HepG2 (cell line): ENCODE data around the gene OSCP1. TPM values are rescaled to one million over a fixed set of nuclear protein-coding genes. Genes with fewer than 3 reads are reported as not detected.

Source experiments
- AFF4 ChIP-seq: sonication (generic); formaldehyde crosslinking; IDR thresholded peaks from 2 replicates; pipeline ENCODE4 v1.4.0; 2020; ENCODE audit warnings: missing genetic modification reagents
- CBX2 ChIP-seq, 2 experiments: fragments of 200-600 bp in 1 of 2; sonication (generic); formaldehyde crosslinking in 1 of 2; IDR thresholded peaks; 2 replicates each; pipeline versions ENCODE4 v1.7.0 to v1.8.1; 2018 to 2022; ENCODE audit warnings: low read depth in 2 of 2, low read length in 1 of 2, mild to moderate bottlenecking in 1 of 2, missing genetic modification reagents in 1 of 2
- CENPBD1 ChIP-seq: sonication (generic); formaldehyde crosslinking; IDR thresholded peaks from 2 replicates; pipeline ENCODE4 v1.8.0; 2022; ENCODE audit warnings: missing genetic modification reagents, low read depth, mild to moderate bottlenecking, borderline replicate concordance
- E2F2 ChIP-seq: sonication (generic); formaldehyde crosslinking; IDR thresholded peaks from 2 replicates; pipeline ENCODE4 v1.4.0; 2020; ENCODE audit warnings: missing genetic modification reagents, borderline replicate concordance
- HINFP ChIP-seq: sonication (generic); formaldehyde crosslinking; IDR thresholded peaks from 2 replicates; pipeline ENCODE4 v1.4.0; 2020; ENCODE audit warnings: low read depth, mild to moderate bottlenecking, missing genetic modification reagents
- HMG20A ChIP-seq: IDR thresholded peaks from 2 replicates; pipeline ENCODE4 v1.6.1; 2016; ENCODE audit warnings: borderline replicate concordance
- HNRNPLL ChIP-seq: fragments of 200-400 bp; formaldehyde crosslinking; IDR thresholded peaks from 2 replicates; pipeline ENCODE4 v1.6.1; 2017; ENCODE audit warnings: mild to moderate bottlenecking, low read depth, low read length; ENCODE audit not compliant: poor library complexity, severe bottlenecking
- HNRNPUL1 ChIP-seq: fragments of 200-400 bp; formaldehyde crosslinking; IDR thresholded peaks from 2 replicates; pipeline ENCODE4 v1.6.1; 2017; ENCODE audit warnings: low read depth, mild to moderate bottlenecking, low read length, moderate library complexity
- LCORL ChIP-seq, 2 experiments: fragments of 450-650 bp in 1 of 2; sonication (generic) in 1 of 2; formaldehyde crosslinking in 1 of 2; IDR thresholded peaks; 2 replicates each; pipeline versions ENCODE4 v1.5.0 to v1.6.1; 2017 to 2020; ENCODE audit warnings: antibody characterized with exemption in 1 of 2, missing genetic modification reagents in 1 of 2
- MAX ChIP-seq: IDR thresholded peaks from 2 replicates; pipeline ENCODE4 v1.6.1; 2012; ENCODE audit warnings: inconsistent platforms
- MYPOP ChIP-seq: sonication (generic); formaldehyde crosslinking; IDR thresholded peaks from 2 replicates; pipeline ENCODE4 v1.8.1; 2023; ENCODE audit warnings: mild to moderate bottlenecking, moderate library complexity, missing genetic modification reagents
- RFX3 ChIP-seq: IDR thresholded peaks from 2 replicates; pipeline ENCODE4 v1.6.1; 2016; ENCODE audit warnings: missing biosample characterization, missing genetic modification reagents
- SMARCE1 ChIP-seq: fragments of 450-650 bp; IDR thresholded peaks from 2 replicates; pipeline ENCODE4 v1.6.1; 2017; ENCODE audit warnings: borderline replicate concordance
- SNRNP70 ChIP-seq: fragments of 200-400 bp; formaldehyde crosslinking; IDR thresholded peaks from 2 replicates; pipeline ENCODE4 v1.6.1; 2017; ENCODE audit warnings: mild to moderate bottlenecking, low read depth, low read length, moderate library complexity
- ZFP36L2 ChIP-seq: sonication (generic); formaldehyde crosslinking; IDR thresholded peaks from 2 replicates; pipeline ENCODE4 v1.4.0; 2020; ENCODE audit warnings: missing genetic modification reagents
- ZNF34 ChIP-seq: sonication (generic); formaldehyde crosslinking; IDR thresholded peaks from 2 replicates; pipeline ENCODE4 v1.4.0; 2020; ENCODE audit warnings: mild to moderate bottlenecking, missing genetic modification reagents, borderline replicate concordance
- ZNF468 ChIP-seq: sonication (generic); formaldehyde crosslinking; IDR thresholded peaks from 2 replicates; pipeline ENCODE4 v1.8.0; 2022; ENCODE audit warnings: mild to moderate bottlenecking, moderate library complexity, missing genetic modification reagents
- ZNF839 ChIP-seq: sonication (generic); formaldehyde crosslinking; IDR thresholded peaks from 2 replicates; pipeline ENCODE4 v1.4.0; 2020; ENCODE audit warnings: missing genetic modification reagents, mild to moderate bottlenecking, borderline replicate concordance
- ZSCAN20 ChIP-seq: sonication (generic); formaldehyde crosslinking; IDR thresholded peaks from 2 replicates; pipeline ENCODE4 v1.4.0; 2020; ENCODE audit warnings: missing genetic modification reagents, mild to moderate bottlenecking, borderline replicate concordance
- polyA plus RNA-seq, 8 experiments: library from polyadenylated mRNA; depleted of rRNA in 3 of 8; stranded (reverse) in 7 of 8; unstranded in 1 of 8; fragments of >200 nt; fragmentation: Illumina TruSeq in 4 of 8; extraction: Trizol in 4 of 8; gene quantifications; 2 replicates each; pipeline versions ENCODE4 v1.2.1 to v1.2.3, GENCODE V29; 2011 to 2016; ENCODE audit warnings: low read depth in 4 of 8, missing spikeins in 1 of 8, mixed read lengths in 1 of 8; ENCODE audit not compliant: insufficient read depth in 1 of 8
- total RNA-seq, 5 experiments: library from RNA; depleted of rRNA; stranded (reverse); fragments of >200 nt; fragmentation: Illumina TruSeq; extraction: Trizol; gene quantifications; 2 replicates each; pipeline ENCODE4 v1.2.3, GENCODE V29; 2016; ENCODE audit warnings: low read depth in 1 of 5

Gene OSCP1
- total and polyA plus RNA-seq, 2 of the 13 experiments (the other 11 are each of a cell fraction or from before 2014, with no cell fraction given): 0.60 to 0.84 TPM

- TF ChIP-seq ZNF468 (CRISPR knock-in tag) (0 out of 2 replicates have a peak, but pooled peaks have one; percentile 19), AFF4 (CRISPR knock-in tag) (no peak), HINFP (CRISPR knock-in tag) (0 out of 2 replicates have a peak, but pooled peaks have one; percentile 69), HMG20A (0 out of 2 replicates have a peak, but pooled peaks have one; percentile 30), ZNF839 (peak; percentile 95; the same call in 1 of the 2 replicates), SMARCE1 (no peak), E2F2 (CRISPR knock-in tag) (no peak), HNRNPLL (peak; percentile 80), ZFP36L2 (CRISPR knock-in tag) (peak; percentile 70; the same call in 1 of the 2 replicates), CBX2 (IDR thresholded peaks at IDR 0.05; ENCODE audit: low read depth, low read length) (no peak), CBX2 (CRISPR knock-in tag; IDR thresholded peaks at IDR 0.05; ENCODE audit: low read depth) (no peak), SNRNP70 (no peak), MYPOP (CRISPR knock-in tag) (no peak), ZNF34 (CRISPR knock-in tag) (no peak), HNRNPUL1 (no peak), RFX3 (0 out of 2 replicates have a peak, but pooled peaks have one; percentile 30), LCORL (IDR thresholded peaks at IDR 0.05) (no peak), LCORL (CRISPR knock-in tag; IDR thresholded peaks at IDR 0.05) (peak; percentile 84), ZSCAN20 (CRISPR knock-in tag) (no peak), MAX (peak; percentile 93), CENPBD1 (CRISPR knock-in tag) (no peak)
Observed at GRCh38 chr1:36463803-36464604, 13.8 kb upstream of the OSCP1 start, which contains the start of gene MRPS15 (continued).
